HepG2 (cell line): ENCODE measurements around the gene CCDC57. TPM values are rescaled to one million over a fixed set of nuclear protein-coding genes. Genes with fewer than 3 reads are reported as not detected.
A peak's percentile ranks its signal among the peaks of the same experiment; 100 is the strongest.

ENCODE experiments used
- ASH2L ChIP-seq: fragments of 300-600, 200-600 bp; sonication (generic); IDR thresholded peaks from 2 replicates; pipeline ENCODE4 v1.7.0; 2017; ENCODE audit warnings: low read depth, mild to moderate bottlenecking, moderate library complexity, mixed read lengths, low read length; ENCODE audit not compliant: insufficient read length
- DMAP1 ChIP-seq: IDR thresholded peaks from 2 replicates; pipeline ENCODE4 v1.6.1; 2016
- DNMT1 ChIP-seq: sonication (generic); formaldehyde crosslinking; IDR thresholded peaks from 2 replicates; pipeline ENCODE4 v1.5.1; 2020; ENCODE audit warnings: mild to moderate bottlenecking, missing genetic modification reagents
- ERF ChIP-seq: IDR thresholded peaks from 2 replicates; pipeline ENCODE4 v1.6.1; 2018; ENCODE audit warnings: missing biosample characterization, missing genetic modification reagents
- GFI1 ChIP-seq: sonication (generic); formaldehyde crosslinking; IDR thresholded peaks from 2 replicates; pipeline ENCODE4 v1.5.0; 2020; ENCODE audit warnings: missing genetic modification reagents, mild to moderate bottlenecking, borderline replicate concordance
- GTF2F1 ChIP-seq: fragments of 150-350 bp; IDR thresholded peaks from 2 replicates; pipeline ENCODE4 v1.6.1; 2014; ENCODE audit warnings: low read length
- HES4 ChIP-seq: sonication (generic); formaldehyde crosslinking; IDR thresholded peaks from 2 replicates; pipeline ENCODE4 v1.9.0; 2021; ENCODE audit warnings: mild to moderate bottlenecking, missing genetic modification reagents, borderline replicate concordance
- HMG20B ChIP-seq: conservative IDR thresholded peaks from 2 replicates; pipeline ENCODE4 v1.6.1; 2016; ENCODE audit warnings: missing genetic modification reagents, missing compliant biosample characterization
- HNRNPL ChIP-seq: fragments of 200-400 bp; formaldehyde crosslinking; IDR thresholded peaks from 2 replicates; pipeline ENCODE4 v1.6.1; 2017; ENCODE audit warnings: mild to moderate bottlenecking, low read depth, low read length
- HOXA7 ChIP-seq: sonication (generic); formaldehyde crosslinking; IDR thresholded peaks from 2 replicates; pipeline ENCODE4 v1.8.1; 2022; ENCODE audit warnings: mild to moderate bottlenecking, missing genetic modification reagents, moderate library complexity
- MAFF ChIP-seq: IDR thresholded peaks from 2 replicates; pipeline ENCODE4 v1.6.1; 2011; ENCODE audit warnings: low read depth, low read length, improper control_type of control experiment
- MEIS1 ChIP-seq: sonication (generic); formaldehyde crosslinking; IDR thresholded peaks from 2 replicates; pipeline ENCODE4 v1.9.0; 2021; ENCODE audit warnings: mild to moderate bottlenecking, missing genetic modification reagents, moderate library complexity, borderline replicate concordance
- SIN3A ChIP-seq: IDR thresholded peaks from 2 replicates; pipeline ENCODE4 v1.6.1; 2011; ENCODE audit warnings: low read depth, mild to moderate bottlenecking, control low read depth, low read length, borderline replicate concordance
- XBP1 ChIP-seq: sonication (generic); formaldehyde crosslinking; IDR thresholded peaks from 2 replicates; pipeline ENCODE4 v1.5.0; 2020; ENCODE audit warnings: missing genetic modification reagents
- ZNF205 ChIP-seq: IDR thresholded peaks from 2 replicates; pipeline ENCODE4 v1.6.1; 2018; ENCODE audit warnings: missing biosample characterization, missing genetic modification reagents
- ZNF234 ChIP-seq: sonication (generic); formaldehyde crosslinking; conservative IDR thresholded peaks from 2 replicates; pipeline ENCODE4 v1.5.1; 2020; ENCODE audit warnings: mild to moderate bottlenecking, missing genetic modification reagents
- ZNF24 ChIP-seq: fragments of 450-650 bp; IDR thresholded peaks from 2 replicates; pipeline ENCODE4 v1.6.1; 2017; ENCODE audit warnings: antibody characterized with exemption, mild to moderate bottlenecking
- ZNF644 ChIP-seq: IDR thresholded peaks from 2 replicates; pipeline ENCODE4 v1.6.1; 2016; ENCODE audit warnings: low read depth
- polyA plus RNA-seq, 8 experiments: library from polyadenylated mRNA; depleted of rRNA in 3 of 8; stranded (reverse) in 7 of 8; unstranded in 1 of 8; fragments of >200 nt; fragmentation: Illumina TruSeq in 4 of 8; extraction: Trizol in 4 of 8; gene quantifications; 2 replicates each; pipeline versions ENCODE4 v1.2.1 to v1.2.3, GENCODE V29; 2011 to 2016; ENCODE audit warnings: low read depth in 4 of 8, missing spikeins in 1 of 8, mixed read lengths in 1 of 8; ENCODE audit not compliant: insufficient read depth in 1 of 8
- total RNA-seq, 5 experiments: library from RNA; depleted of rRNA; stranded (reverse); fragments of >200 nt; fragmentation: Illumina TruSeq; extraction: Trizol; gene quantifications; 2 replicates each; pipeline ENCODE4 v1.2.3, GENCODE V29; 2016; ENCODE audit warnings: low read depth in 1 of 5
- TF ChIP-seq, protein P1 (sequence below), 2 experiments: IDR thresholded peaks; 2 replicates each; pipeline ENCODE4 v1.6.1; 2011 to 2012; ENCODE audit warnings: low read length in 2 of 2, borderline replicate concordance in 1 of 2, low read depth in 1 of 2, mild to moderate bottlenecking in 1 of 2, moderate library complexity in 1 of 2
- TF ChIP-seq, protein P2 (sequence below): sonication (generic); formaldehyde crosslinking; IDR thresholded peaks from 2 replicates; pipeline ENCODE4 v1.8.0; 2023; ENCODE audit warnings: mild to moderate bottlenecking, missing genetic modification reagents
- TF ChIP-seq, protein P3 (sequence below): sonication (generic); formaldehyde crosslinking; IDR thresholded peaks from 2 replicates; pipeline ENCODE4 v1.5.1; 2020; ENCODE audit warnings: missing genetic modification reagents, mild to moderate bottlenecking, borderline replicate concordance
- TF ChIP-seq, protein P4 (sequence below): sonication (generic); formaldehyde crosslinking; IDR thresholded peaks from 2 replicates; pipeline ENCODE4 v1.4.0; 2020; ENCODE audit warnings: missing genetic modification reagents

Gene CCDC57
- total and polyA plus RNA-seq, 2 of the 13 experiments (the other 11 are each of a cell fraction or from before 2014, with no cell fraction given) = 59.3 to 59.9 TPM

DNA sequence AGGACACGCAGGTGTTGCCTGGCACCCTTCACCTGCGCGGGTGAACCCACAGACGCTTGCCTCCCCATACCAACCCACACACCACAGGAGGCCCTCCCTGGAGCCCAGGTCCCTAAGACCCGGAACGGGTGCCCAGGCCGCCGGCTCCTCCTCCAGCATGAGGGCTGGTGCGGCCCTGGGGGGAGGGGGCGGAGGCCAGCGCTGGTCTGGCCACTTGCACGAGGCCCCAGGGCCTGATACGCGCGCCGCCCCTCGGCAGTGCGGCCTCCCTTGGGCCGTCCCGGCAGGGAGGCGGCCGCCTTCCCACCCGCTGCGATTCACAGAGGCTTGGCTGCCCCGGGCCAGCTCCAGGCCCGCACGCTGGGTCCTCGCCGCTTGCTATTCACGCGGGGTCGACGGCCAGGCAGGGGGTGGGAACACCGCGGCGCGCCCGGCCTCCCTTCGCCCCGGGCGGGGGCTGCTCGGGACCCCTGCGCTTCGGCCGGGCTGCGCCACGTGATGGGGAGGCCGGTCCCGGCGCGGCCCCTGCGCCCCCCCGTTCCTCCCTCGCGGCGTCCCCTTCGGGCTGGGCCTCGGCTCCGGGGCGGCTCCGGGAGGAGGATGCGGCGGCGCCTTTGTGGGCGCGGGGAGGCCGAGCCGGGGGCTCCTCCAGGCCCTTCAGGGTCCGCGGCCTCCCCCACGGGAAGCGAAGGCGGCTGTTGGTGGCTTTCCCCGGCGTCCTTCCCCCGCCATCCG lies 115.3 kb downstream of the CCDC57 start (continued):
- TF ChIP-seq ZNF234 (CRISPR knock-in tag) (peak; percentile 97; the same call in 1 of the 2 replicates), DNMT1 (no peak), HOXA7 (CRISPR knock-in tag) (no peak), SIN3A (peak; percentile 58; the same call in 1 of the 2 replicates), ZNF24 (no peak), ASH2L (no peak), GFI1 (peak; percentile 24; the same call in 1 of the 2 replicates), HMG20B (CRISPR knock-in tag) (0 out of 2 replicates have a peak, but pooled peaks have one; percentile 18), MAFF (no peak), XBP1 (CRISPR knock-in tag) (no peak), ZNF644 (CRISPR knock-in tag) (no peak), ERF (CRISPR knock-in tag) (peak; percentile 37; the same call in 1 of the 2 replicates), GTF2F1 (no peak), MEIS1 (CRISPR knock-in tag) (peak; percentile 79), HNRNPL (peak; percentile 83; the same call in 1 of the 2 replicates), HES4 (peak; percentile 46; the same call in 1 of the 2 replicates), ZNF205 (no peak), DMAP1 (CRISPR knock-in tag) (peak; percentile 59; the same call in 1 of the 2 replicates)
- TF ChIP-seq, protein P1, sequence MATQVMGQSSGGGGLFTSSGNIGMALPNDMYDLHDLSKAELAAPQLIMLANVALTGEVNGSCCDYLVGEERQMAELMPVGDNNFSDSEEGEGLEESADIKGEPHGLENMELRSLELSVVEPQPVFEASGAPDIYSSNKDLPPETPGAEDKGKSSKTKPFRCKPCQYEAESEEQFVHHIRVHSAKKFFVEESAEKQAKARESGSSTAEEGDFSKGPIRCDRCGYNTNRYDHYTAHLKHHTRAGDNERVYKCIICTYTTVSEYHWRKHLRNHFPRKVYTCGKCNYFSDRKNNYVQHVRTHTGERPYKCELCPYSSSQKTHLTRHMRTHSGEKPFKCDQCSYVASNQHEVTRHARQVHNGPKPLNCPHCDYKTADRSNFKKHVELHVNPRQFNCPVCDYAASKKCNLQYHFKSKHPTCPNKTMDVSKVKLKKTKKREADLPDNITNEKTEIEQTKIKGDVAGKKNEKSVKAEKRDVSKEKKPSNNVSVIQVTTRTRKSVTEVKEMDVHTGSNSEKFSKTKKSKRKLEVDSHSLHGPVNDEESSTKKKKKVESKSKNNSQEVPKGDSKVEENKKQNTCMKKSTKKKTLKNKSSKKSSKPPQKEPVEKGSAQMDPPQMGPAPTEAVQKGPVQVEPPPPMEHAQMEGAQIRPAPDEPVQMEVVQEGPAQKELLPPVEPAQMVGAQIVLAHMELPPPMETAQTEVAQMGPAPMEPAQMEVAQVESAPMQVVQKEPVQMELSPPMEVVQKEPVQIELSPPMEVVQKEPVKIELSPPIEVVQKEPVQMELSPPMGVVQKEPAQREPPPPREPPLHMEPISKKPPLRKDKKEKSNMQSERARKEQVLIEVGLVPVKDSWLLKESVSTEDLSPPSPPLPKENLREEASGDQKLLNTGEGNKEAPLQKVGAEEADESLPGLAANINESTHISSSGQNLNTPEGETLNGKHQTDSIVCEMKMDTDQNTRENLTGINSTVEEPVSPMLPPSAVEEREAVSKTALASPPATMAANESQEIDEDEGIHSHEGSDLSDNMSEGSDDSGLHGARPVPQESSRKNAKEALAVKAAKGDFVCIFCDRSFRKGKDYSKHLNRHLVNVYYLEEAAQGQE (IDR thresholded peaks at IDR 0.05; ENCODE audit: borderline replicate concordance in 1 of 2, low read depth in 1 of 2, low read length in 2 of 2) = no peak
- TF ChIP-seq, protein P2, sequence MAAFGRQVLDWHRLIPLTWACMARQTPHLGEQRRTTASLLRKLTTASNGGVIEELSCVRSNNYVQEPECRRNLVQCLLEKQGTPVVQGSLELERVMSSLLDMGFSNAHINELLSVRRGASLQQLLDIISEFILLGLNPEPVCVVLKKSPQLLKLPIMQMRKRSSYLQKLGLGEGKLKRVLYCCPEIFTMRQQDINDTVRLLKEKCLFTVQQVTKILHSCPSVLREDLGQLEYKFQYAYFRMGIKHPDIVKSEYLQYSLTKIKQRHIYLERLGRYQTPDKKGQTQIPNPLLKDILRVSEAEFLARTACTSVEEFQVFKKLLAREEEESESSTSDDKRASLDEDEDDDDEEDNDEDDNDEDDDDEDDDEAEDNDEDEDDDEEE (CRISPR knock-in tag) = no peak
- TF ChIP-seq, protein P3, sequence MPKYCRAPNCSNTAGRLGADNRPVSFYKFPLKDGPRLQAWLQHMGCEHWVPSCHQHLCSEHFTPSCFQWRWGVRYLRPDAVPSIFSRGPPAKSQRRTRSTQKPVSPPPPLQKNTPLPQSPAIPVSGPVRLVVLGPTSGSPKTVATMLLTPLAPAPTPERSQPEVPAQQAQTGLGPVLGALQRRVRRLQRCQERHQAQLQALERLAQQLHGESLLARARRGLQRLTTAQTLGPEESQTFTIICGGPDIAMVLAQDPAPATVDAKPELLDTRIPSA (CRISPR knock-in tag) = peak; percentile 89; the same call in 1 of the 2 replicates
- TF ChIP-seq, protein P4, sequence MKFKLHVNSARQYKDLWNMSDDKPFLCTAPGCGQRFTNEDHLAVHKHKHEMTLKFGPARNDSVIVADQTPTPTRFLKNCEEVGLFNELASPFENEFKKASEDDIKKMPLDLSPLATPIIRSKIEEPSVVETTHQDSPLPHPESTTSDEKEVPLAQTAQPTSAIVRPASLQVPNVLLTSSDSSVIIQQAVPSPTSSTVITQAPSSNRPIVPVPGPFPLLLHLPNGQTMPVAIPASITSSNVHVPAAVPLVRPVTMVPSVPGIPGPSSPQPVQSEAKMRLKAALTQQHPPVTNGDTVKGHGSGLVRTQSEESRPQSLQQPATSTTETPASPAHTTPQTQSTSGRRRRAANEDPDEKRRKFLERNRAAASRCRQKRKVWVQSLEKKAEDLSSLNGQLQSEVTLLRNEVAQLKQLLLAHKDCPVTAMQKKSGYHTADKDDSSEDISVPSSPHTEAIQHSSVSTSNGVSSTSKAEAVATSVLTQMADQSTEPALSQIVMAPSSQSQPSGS = peak; percentile 49; the same call in 1 of the 2 replicates
